IMR-90 (cell line): ENCODE results near the gene PRKACA. TPM values are rescaled to one million over a fixed set of nuclear protein-coding genes. Genes with fewer than 3 reads are reported as not detected.

ENCODE experiments used
- ATAC-seq: fragments of 200-7000 bp; cut with Tn5 transposase; 2 replicates; pipeline ENCODE4 v1.9.1; 2020; ENCODE audit warnings: low read depth, mild to moderate bottlenecking, moderate library complexity
- BruUV-seq: library from RNA; stranded (reverse); fragments of 400-500 nt; replicated peaks from 2 replicates; lab custom pipeline; 2021; lab: Mats Ljungman, UMichigan
- CTCF ChIA-PET: fragments of 300-600 bp; formaldehyde crosslinking; extraction: SDS; loops from one replicate; lab custom pipeline; 2021; ENCODE audit warnings: antibody characterized with exemption; lab: Yijun Ruan, JAX
- POLR2A ChIA-PET: fragments of 300-600 bp; sonication (Branson Sonifier 250); formaldehyde crosslinking; loops from one replicate; lab custom pipeline; 2022; ENCODE audit warnings: antibody characterized with exemption; ENCODE audit not compliant: unreplicated experiment; lab: Charles Lee
- DNase-seq: peaks from one replicate; pipeline ENCODE4 v3.0.0; 2013
- H2AFZ ChIP-seq: replicated peaks from 2 replicates; pipeline ENCODE3; 2013; ENCODE audit warnings: low read length, mild to moderate bottlenecking; ENCODE audit not compliant: poor library complexity
- H2AK5ac ChIP-seq: 2 replicates; pipeline ENCODE4 v1.6.1; 2013; ENCODE audit warnings: low read depth, low read length, inconsistent platforms
- H2AK9ac ChIP-seq: replicated peaks from 2 replicates; pipeline ENCODE3; 2013; ENCODE audit warnings: mild to moderate bottlenecking, low read depth, low read length, moderate library complexity; ENCODE audit not compliant: poor library complexity
- H2BK120ac ChIP-seq: 2 replicates; pipeline ENCODE4 v1.6.1; 2013; ENCODE audit warnings: low read depth, low read length, inconsistent platforms
- H2BK15ac ChIP-seq: 3 replicates; pipeline ENCODE4 v1.6.1; 2013; ENCODE audit warnings: low read depth, low read length, inconsistent platforms
- H2BK20ac ChIP-seq: 2 replicates; pipeline ENCODE4 v1.6.1; 2013; ENCODE audit warnings: low read depth, mild to moderate bottlenecking, inconsistent platforms, low read length, moderate library complexity
- H2BK5ac ChIP-seq: 2 replicates; pipeline ENCODE4 v1.6.1; 2013; ENCODE audit warnings: mild to moderate bottlenecking, low read depth, low read length, inconsistent platforms; ENCODE audit not compliant: poor library complexity, severe bottlenecking
- H3K14ac ChIP-seq: replicated peaks from 2 replicates; pipeline ENCODE4 v1.6.1; 2013; ENCODE audit warnings: low read depth, low read length, inconsistent platforms
- H3K18ac ChIP-seq: 2 replicates; pipeline ENCODE4 v1.6.1; 2013; ENCODE audit warnings: low read depth, low read length, control low read depth
- H3K23ac ChIP-seq: 2 replicates; pipeline ENCODE4 v1.6.1; 2013; ENCODE audit warnings: low read depth, low read length, inconsistent platforms
- H3K27ac ChIP-seq: 2 replicates; pipeline ENCODE4 v1.5.1; 2013; ENCODE audit warnings: mild to moderate bottlenecking, control low read depth, low read length; ENCODE audit not compliant: insufficient read depth
- H3K27me3 ChIP-seq: 2 replicates; pipeline ENCODE4 v1.6.1; 2013; ENCODE audit warnings: low read length; ENCODE audit not compliant: control insufficient read depth, insufficient read depth
- H3K36me3 ChIP-seq: 2 replicates; pipeline ENCODE4 v1.6.1; 2013; ENCODE audit warnings: low read length, mixed read lengths; ENCODE audit not compliant: control insufficient read depth, insufficient read depth
- H3K4ac ChIP-seq: 2 replicates; pipeline ENCODE4 v1.6.1; 2013; ENCODE audit warnings: low read depth, low read length, inconsistent platforms
- H3K4me1 ChIP-seq: 2 replicates; pipeline ENCODE4 v1.6.1; 2013; ENCODE audit warnings: low read length, mixed read lengths; ENCODE audit not compliant: control insufficient read depth, insufficient read depth
- H3K4me2 ChIP-seq: 2 replicates; pipeline ENCODE4 v1.6.1; 2013; ENCODE audit warnings: low read depth, mild to moderate bottlenecking, control low read depth, low read length, moderate library complexity
- H3K4me3 ChIP-seq: 2 replicates; pipeline ENCODE4 v1.5.1; 2013; ENCODE audit warnings: low read depth, mild to moderate bottlenecking, control low read depth, low read length, moderate library complexity; ENCODE audit not compliant: insufficient read depth
- H3K56ac ChIP-seq: 2 replicates; pipeline ENCODE4 v1.6.1; 2013; ENCODE audit warnings: low read length, inconsistent platforms; ENCODE audit not compliant: insufficient read depth; ENCODE audit errors: extremely low read depth
- H3K79me1 ChIP-seq, 2 experiments: 2 replicates each; pipeline ENCODE4 v1.6.1; 2013; ENCODE audit warnings: low read length in 2 of 2, inconsistent platforms in 1 of 2, low read depth in 1 of 2
- H3K9ac ChIP-seq: 2 replicates; pipeline ENCODE4 v1.6.1; 2013; ENCODE audit warnings: low read depth, low read length, control low read depth
- H3K9me1 ChIP-seq: 2 replicates; pipeline ENCODE4 v1.6.1; 2013; ENCODE audit warnings: low read length, inconsistent platforms; ENCODE audit not compliant: insufficient read depth
- H3K9me3 ChIP-seq: 2 replicates; pipeline ENCODE4 v1.6.1; 2013; ENCODE audit warnings: low read length; ENCODE audit not compliant: control insufficient read depth, insufficient read depth
- H4K20me1 ChIP-seq: 2 replicates; pipeline ENCODE4 v1.6.1; 2013; ENCODE audit warnings: low read length, inconsistent platforms; ENCODE audit not compliant: insufficient read depth
- H4K5ac ChIP-seq: 2 replicates; pipeline ENCODE4 v1.6.1; 2013; ENCODE audit warnings: mild to moderate bottlenecking, low read depth, low read length, control low read depth
- H4K8ac ChIP-seq, 2 experiments: 2 replicates each; pipeline ENCODE4 v1.6.1; 2013; ENCODE audit warnings: low read depth in 2 of 2, low read length in 2 of 2, control low read depth in 1 of 2, inconsistent platforms in 1 of 2
- H4K91ac ChIP-seq: 2 replicates; pipeline ENCODE4 v1.6.1; 2013; ENCODE audit warnings: low read depth, low read length, inconsistent platforms; ENCODE audit not compliant: insufficient read depth
- BHLHE40 ChIP-seq: fragments of 150-350 bp; IDR thresholded peaks from 2 replicates; pipeline ENCODE4 v1.6.1; 2016; ENCODE audit warnings: mild to moderate bottlenecking, low read depth, low read length
- CEBPB ChIP-seq: IDR thresholded peaks from 2 replicates; pipeline ENCODE4 v1.6.1; 2012; ENCODE audit warnings: low read depth, low read length, improper control_type of control experiment
- WGBS, 2 experiments: methylation state at CpG; one replicate each; pipeline versions ENCODE4 v1.1.5 to v1.1.7; 2013; ENCODE audit warnings: missing lambda C conversion rate in 2 of 2; ENCODE audit not compliant: insufficient read length in 1 of 2; ENCODE audit errors: extremely low coverage in 2 of 2; 5-methylcytosine and 5-hydroxymethylcytosine counted together
- dilution Hi-C: fragments of 300-500 bp; cut with HindIII; formaldehyde crosslinking; loops from one replicate; pipeline ENCODE4 v1.14.3; 2018; ENCODE audit warnings: low sequenced_read_pairs; ENCODE audit not compliant: unreplicated experiment
- in situ Hi-C: fragments of 300-500 bp; cut with MboI; formaldehyde crosslinking; loops from 3 replicates; pipeline ENCODE4 v1.14.3; 2019; ENCODE audit warnings: low sequenced_read_pairs, inconsistent platforms, mixed read lengths
- intact Hi-C: fragments of 100-400 bp; cut with micrococcal nuclease; formaldehyde crosslinking; loops from 2 replicates; pipeline ENCODE4 v1.10.0; 2022
- polyA plus RNA-seq, 3 experiments: library from polyadenylated mRNA; depleted of rRNA; stranded (reverse); fragments of >200 nt; gene quantifications; 2 replicates each; pipeline ENCODE4 v1.2.3, GENCODE V29; 2012; ENCODE audit warnings: low replicate concordance in 1 of 3
- total RNA-seq: library from RNA; depleted of rRNA; stranded (reverse); fragments of >200 nt; gene quantifications from 2 replicates; pipeline ENCODE4 v1.2.3, GENCODE V29; 2012

PRKACA gene
- total and polyA plus RNA-seq, 2 of the 4 experiments (the other 2 are of a cell fraction): 18.1 to 94.5 TPM

- DNase-seq (no peak), ATAC-seq (no peak)
- H2BK20ac ChIP-seq: no peak overlapping the region
- in situ Hi-C loops (no loop called here), intact Hi-C loops (no loop called here), dilution Hi-C loops (no loop called here)
- no peaks in the 10 kb centered on the region for H3K9me3 ChIP-seq
- H2BK5ac ChIP-seq: no peak overlapping the region
- no peak overlapping the region for H4K91ac ChIP-seq
- no peak overlapping the region for H3K27ac ChIP-seq
- no peak overlapping the region for H3K4ac ChIP-seq
- H3K14ac ChIP-seq: no peak overlapping the region
- TF ChIP-seq BHLHE40 (no peak), CEBPB (peak; percentile 37; the same call in 1 of the 2 replicates)
- BruUV-seq: no TSS peak
- no peak overlapping the region for H2AFZ ChIP-seq
- H2BK120ac ChIP-seq: no peak overlapping the region
- no peaks in the 10 kb centered on the region for H3K36me3 ChIP-seq
- no peak overlapping the region for H4K8ac ChIP-seq
- no peaks in the 10 kb centered on the region for H3K4me1 ChIP-seq
- H3K9me1 ChIP-seq: no peaks in the 10 kb centered on the region
- ChIA-PET CTCF (no interaction called here), POLR2A (no interaction called here)
- no CpG with 5 or more reads among the region's 7 CpGs for WGBS, 2 experiments
- H4K20me1 ChIP-seq: no peaks in the 10 kb centered on the region
- no peak overlapping the region for H2AK9ac ChIP-seq
- no peak overlapping the region for H3K56ac ChIP-seq
- no peak overlapping the region for H3K9ac ChIP-seq
- no peak overlapping the region for H3K4me2 ChIP-seq
- H2AK5ac ChIP-seq: no peak overlapping the region
- no peaks in the 10 kb centered on the region for H3K79me1 ChIP-seq
- peaks cover 25% of the 10 kb centered on the region for H3K27me3 ChIP-seq
- no peak overlapping the region for H3K18ac ChIP-seq
- H3K23ac ChIP-seq: no peak overlapping the region
- no peak overlapping the region for H2BK15ac ChIP-seq
- H4K5ac ChIP-seq: no peak overlapping the region
- no peak overlapping the region for H3K4me3 ChIP-seq
These were observed 54.5 kb downstream of the PRKACA start for GRCh38 chr19:14063105-14063504.
